GM12874 (cell line): ENCODE measurements around the gene KCNJ3.

Source experiments
- CTCF ChIP-seq: IDR thresholded peaks from 2 replicates; pipeline ENCODE4 v1.5.1; 2011; ENCODE audit warnings: low read depth, mild to moderate bottlenecking, control low read depth, low read length, moderate library complexity; ENCODE audit not compliant: insufficient read depth

Gene KCNJ3

GRCh38 chr2:154696369-154696768, 2.1 kb upstream of the KCNJ3 start:
- TF ChIP-seq CTCF, result no peak

GRCh38 chr2:154696810-154697417, 1.6 kb upstream of the KCNJ3 start:
- TF ChIP-seq CTCF, result no peak

GRCh38 chr2:154697418-154698252, 860 bp upstream of the KCNJ3 start:
- no peak for TF ChIP-seq CTCF

- TF ChIP-seq CTCF, result no peak
Observed at GRCh38 chr2:154698721-154699574, 453 bp downstream of the KCNJ3 start.

- no peak for TF ChIP-seq CTCF
Observed at GRCh38 chr2:154699575-154699930, 1.1 kb downstream of the KCNJ3 start.

- TF ChIP-seq CTCF, result no peak
Observed at GRCh38 chr2:154700136-154700535, 1.6 kb downstream of the KCNJ3 start.

GRCh38 chr2:154704991-154705390, 6.5 kb downstream of the KCNJ3 start:
- TF ChIP-seq CTCF, result no peak
